ENCODE results near the gene PRAMEF5.
"Not testable (repeated sequence)": the region's sequence is repeated elsewhere in the genome, so short reads cannot be mapped to it uniquely, and the experiment has no call there.

- not testable (repeated sequence) for TF ChIP-seq POLR2AphosphoS5 (IDR thresholded peaks at IDR 0.05; ENCODE audit: insufficient read depth in 1 of 2, low read depth in 1 of 2); POLR2A (IDR thresholded peaks at IDR 0.05)
- TF ChIP-seq, protein P1, sequence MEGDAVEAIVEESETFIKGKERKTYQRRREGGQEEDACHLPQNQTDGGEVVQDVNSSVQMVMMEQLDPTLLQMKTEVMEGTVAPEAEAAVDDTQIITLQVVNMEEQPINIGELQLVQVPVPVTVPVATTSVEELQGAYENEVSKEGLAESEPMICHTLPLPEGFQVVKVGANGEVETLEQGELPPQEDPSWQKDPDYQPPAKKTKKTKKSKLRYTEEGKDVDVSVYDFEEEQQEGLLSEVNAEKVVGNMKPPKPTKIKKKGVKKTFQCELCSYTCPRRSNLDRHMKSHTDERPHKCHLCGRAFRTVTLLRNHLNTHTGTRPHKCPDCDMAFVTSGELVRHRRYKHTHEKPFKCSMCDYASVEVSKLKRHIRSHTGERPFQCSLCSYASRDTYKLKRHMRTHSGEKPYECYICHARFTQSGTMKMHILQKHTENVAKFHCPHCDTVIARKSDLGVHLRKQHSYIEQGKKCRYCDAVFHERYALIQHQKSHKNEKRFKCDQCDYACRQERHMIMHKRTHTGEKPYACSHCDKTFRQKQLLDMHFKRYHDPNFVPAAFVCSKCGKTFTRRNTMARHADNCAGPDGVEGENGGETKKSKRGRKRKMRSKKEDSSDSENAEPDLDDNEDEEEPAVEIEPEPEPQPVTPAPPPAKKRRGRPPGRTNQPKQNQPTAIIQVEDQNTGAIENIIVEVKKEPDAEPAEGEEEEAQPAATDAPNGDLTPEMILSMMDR (IDR thresholded peaks at IDR 0.05): not testable (repeated sequence)
These were observed at the start of gene PRAMEF5 for GRCh38 chr1:13253898-13254297.

All from vagina (tissue), 2 donors.